HG02840 (cell line): ENCODE data around the gene SUSD1.
"Not testable (repeated sequence)": the region's sequence is repeated elsewhere in the genome, so short reads cannot be mapped to it uniquely, and the experiment has no call there.

Source experiments
- ATAC-seq: cut with Tn5 transposase; IDR thresholded peaks from one replicate; pipeline ENCODE4 v1.9.1; 2021; ENCODE audit warnings: mild to moderate bottlenecking, moderate library complexity, moderate number of reproducible peaks; ENCODE audit not compliant: unreplicated experiment, low FRiP score

The SUSD1 gene

DNA sequence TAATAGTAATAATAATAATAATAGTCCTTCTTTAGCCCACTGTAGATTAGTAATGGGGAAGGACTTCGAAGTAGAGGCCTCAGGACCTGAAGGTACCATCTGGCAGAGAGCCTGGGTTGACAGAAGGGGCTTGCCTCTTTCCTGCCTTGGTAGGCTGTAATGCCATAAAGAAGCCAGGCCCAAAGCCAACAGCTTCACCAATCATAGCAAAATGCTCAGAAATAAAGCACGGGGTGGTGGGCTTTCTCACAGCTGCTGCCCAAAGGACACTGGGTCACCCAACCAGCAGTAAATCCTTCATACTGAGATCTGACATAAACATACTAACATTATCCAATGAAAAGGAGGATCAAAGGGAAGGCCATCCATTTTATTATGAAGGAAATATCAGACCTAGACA is 70.7 kb downstream of the SUSD1 start:
- ATAC-seq: no peak

- ATAC-seq: no peak
Observed at GRCh38 chr9:112103405-112103804, 71.7 kb downstream of the SUSD1 start.

GRCh38 chr9:112097712-112098688 is 77.1 kb downstream of the SUSD1 start:
- ATAC-seq: no peak

- ATAC-seq: no peak
Observed at GRCh38 chr9:112094948-112095681, 80.0 kb downstream of the SUSD1 start.

GRCh38 chr9:112094241-112094640 is 80.9 kb downstream of the SUSD1 start:
- no peak for ATAC-seq

- ATAC-seq: no peak
Observed at GRCh38 chr9:112093870-112094216, 81.3 kb downstream of the SUSD1 start.

DNA sequence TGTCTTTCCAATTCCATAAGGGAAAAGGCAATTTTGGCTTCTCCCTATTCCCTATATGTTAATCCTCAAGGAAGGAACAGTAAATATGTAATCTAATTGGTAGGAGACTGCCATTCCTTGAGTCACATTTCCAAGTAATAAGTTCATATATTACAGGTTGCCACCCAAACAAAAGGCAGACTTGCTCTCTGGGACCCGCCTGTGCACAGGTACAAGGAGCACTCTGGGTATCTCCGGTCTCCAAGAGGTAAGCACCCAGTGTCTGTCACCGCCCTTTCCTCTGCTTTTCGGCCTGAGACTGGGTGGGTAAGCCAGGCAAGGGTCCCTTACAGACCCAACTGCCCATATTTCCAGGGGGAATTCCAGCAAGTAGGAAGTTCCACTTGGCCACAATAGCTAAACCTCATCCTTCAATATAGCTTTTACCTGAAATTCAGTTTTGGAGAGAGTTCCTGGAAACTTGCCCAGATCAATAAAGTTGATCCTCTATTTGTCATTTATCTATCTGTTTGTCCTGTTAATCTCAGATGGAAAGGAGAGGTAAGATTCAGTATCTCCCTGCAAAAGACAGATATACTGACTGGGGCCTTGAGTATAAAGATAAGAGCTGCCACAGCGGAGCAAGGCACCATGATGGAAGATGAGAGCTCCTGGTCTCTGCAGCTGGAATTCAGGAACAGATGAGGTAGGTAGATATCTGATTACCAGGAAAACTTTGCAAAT is 81.8 kb downstream of the SUSD1 start:
- no peak for ATAC-seq

DNA sequence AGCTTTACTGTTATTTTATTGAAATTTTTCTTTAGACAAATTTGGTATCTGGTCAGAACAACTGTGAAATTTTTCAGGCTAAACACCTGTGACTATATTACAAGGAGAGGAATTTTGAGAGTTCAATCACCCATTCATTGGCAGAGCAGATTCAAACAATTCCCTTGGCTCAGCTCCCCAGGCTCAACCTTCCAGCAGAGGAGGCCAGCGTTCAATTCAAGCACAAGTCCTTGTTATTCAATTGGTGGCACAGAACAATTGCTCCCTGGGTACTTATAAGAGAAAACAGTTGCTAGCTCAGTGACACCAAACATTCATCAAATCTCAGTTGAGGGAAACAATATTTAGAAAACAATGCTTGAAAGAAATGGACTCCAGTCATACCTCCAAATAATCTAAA is 83.3 kb downstream of the SUSD1 start:
- ATAC-seq: no peak

DNA sequence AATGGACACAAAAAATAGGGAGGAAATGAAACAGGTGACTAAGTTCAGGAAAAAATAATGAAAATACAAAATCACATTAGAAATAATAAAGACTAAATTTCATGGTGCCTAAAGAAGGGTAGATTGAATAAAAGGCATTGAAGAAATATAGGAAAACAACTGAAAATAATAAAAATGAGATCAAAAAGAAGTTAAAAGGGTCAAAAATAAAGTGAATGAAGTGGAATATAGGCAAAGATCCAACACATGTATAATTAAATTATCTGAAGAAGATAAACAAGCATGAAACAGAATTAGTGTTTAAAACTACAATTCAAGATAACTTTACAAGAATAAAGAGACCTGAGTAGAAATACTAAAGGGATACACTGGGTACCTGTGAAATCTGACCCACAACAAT is 87.6 kb downstream of the SUSD1 start:
- ATAC-seq: no peak

DNA sequence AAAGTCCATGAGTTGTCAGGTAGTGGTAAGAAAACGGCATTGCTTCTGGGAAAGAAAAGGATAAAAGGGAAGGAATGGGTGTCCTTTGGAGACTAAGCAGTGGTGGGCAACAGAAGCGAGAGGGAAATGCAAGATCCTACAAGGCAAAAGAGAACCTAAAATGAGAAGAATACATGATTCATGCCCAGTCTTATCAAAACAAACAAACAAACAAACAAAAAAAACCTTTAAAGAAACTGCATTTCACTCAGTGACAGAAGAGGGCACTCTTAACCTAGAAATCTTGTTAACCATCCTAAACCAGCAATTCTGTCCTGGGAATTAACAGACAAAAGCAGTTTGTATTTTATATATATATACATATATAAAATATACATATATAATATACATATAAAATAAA is 88.5 kb downstream of the SUSD1 start:
- ATAC-seq: no peak

DNA sequence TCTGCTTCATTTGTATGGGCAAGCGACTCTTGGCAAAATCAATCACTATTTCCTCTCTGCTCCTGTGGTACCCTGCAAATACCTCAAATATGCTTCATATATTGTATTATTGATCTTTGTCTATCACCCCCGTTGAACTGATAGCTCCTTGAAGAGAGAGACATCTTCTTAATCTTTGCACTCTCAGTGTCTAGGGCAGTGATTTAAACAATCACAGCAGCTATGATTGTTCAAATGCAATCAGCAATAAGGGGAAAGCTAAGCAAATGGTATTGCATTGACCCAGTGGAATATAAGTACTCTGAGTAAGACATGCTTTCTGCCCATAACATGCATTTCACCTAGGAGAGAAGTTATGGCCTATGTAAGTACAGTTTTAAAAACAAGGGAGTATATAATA is 90.2 kb downstream of the SUSD1 start:
- no peak for ATAC-seq

DNA sequence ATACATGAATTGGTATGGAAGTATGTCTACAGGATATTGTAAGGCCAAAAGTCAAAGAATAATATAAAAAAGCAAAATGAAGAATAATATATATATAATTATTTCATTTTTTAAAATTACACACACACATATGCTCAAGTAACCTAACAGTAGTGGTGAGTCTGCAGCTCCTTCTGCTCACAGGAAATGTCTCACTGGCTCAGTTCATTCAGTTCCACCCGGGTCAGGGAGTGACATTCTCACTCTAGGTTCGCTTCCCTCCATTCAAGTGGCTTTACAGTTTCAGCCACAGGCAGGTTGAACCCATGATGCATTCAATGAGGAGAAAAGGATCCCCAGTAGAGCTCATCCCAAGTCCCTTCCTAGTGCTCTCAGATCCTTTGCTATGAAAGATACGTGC is 90.8 kb downstream of the SUSD1 start:
- ATAC-seq: no peak

- ATAC-seq: no peak
Observed at GRCh38 chr9:112081918-112082729, 93.0 kb downstream of the SUSD1 start.

DNA sequence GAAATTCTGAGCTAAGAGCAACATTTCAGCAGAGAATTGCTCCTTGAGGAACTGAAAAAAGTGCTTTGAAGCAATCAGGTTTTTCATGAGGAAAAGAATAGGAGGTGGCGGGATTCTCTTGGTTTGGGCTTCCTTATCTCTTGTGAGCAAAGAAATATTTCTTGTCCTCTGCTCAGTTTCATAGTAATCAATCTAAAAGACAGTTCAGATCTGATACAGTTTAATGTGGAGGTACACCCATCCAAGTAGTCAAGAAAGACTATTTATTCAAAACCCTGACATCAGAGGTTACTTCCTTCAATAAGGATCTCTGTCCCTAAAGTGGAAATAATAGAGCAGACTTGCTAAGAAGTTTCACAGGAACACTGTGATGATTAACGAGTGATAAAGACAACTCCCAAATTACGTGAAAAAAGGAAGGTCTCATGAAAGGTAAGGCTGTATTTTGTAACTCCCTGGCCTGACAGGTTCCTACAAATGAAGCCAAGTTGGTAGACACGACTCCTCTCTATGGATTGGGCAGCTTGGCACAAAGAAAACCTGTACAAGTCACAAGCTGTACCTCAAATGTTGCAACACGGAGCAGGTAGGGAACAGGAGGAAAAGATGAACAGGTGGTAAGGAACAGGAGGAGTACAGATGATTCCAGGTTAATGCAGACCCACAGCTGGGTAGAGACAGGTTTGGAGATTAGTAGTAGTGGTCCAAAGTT is 94.1 kb downstream of the SUSD1 start:
- no peak for ATAC-seq

DNA sequence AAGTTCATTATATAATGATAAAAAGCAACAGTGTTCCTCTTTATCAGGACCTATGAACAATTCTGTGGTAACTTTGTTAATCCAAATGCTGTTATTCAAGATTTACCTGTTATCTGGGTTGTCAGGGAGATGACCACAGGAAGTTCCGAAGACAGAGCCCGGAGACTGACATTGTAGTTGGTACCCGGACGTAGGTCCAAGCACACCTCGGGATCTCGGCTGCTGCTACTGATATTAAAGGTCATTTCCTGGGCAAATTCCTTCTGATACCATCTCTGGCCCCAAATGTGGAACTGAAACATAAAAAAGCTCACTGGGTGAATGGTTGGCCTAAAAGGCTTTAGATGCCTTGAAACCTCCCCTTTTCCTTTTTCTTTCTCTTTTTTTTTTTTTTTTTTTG is 96.7 kb downstream of the SUSD1 start:
- ATAC-seq: no peak

GRCh38 chr9:112076814-112077213 is 98.3 kb downstream of the SUSD1 start:
- no peak for ATAC-seq

- ATAC-seq: no peak
Observed at GRCh38 chr9:112075009-112075378, 100.1 kb downstream of the SUSD1 start.

GRCh38 chr9:112074250-112075008 is 100.7 kb downstream of the SUSD1 start:
- ATAC-seq: no peak

DNA sequence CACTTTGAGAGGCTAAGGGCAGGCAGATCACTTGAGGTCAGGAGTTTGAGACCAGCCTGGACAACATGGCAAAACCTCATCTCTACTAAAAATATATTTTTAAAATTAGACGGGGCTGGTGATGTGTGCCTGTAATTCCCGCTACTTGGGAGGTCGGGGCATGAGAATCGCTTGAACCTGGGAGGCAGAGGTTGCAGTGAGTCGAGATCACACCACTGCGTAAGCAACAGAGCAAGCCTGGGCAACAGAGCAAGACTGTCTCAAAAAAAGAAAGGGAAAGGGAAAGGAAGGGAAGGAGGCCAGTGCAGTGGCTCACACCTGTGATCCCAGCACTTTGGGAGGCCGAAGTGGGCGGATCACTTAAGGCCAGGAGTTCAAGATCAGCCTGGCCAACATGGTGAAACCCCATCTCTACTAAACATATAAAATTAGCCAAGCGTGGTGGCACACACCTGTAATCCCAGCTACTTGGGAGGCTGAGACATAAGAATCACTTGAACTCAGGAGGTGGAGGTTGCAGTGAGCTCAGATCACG is 101.4 kb downstream of the SUSD1 start:
- ATAC-seq: not testable (repeated sequence)
